GM12874 (cell line): Measurements from ENCODE around the gene ENKUR.

Source experiments
- TF ChIP-seq, protein P1 (sequence below): IDR thresholded peaks from 2 replicates; pipeline ENCODE4 v1.5.1; 2011; ENCODE audit warnings: low read depth, mild to moderate bottlenecking, control low read depth, low read length, moderate library complexity; ENCODE audit not compliant: insufficient read depth

The ENKUR gene

GRCh38 chr10:25057886-25058285 is 41.9 kb upstream of the ENKUR start:
- TF ChIP-seq, protein P1, sequence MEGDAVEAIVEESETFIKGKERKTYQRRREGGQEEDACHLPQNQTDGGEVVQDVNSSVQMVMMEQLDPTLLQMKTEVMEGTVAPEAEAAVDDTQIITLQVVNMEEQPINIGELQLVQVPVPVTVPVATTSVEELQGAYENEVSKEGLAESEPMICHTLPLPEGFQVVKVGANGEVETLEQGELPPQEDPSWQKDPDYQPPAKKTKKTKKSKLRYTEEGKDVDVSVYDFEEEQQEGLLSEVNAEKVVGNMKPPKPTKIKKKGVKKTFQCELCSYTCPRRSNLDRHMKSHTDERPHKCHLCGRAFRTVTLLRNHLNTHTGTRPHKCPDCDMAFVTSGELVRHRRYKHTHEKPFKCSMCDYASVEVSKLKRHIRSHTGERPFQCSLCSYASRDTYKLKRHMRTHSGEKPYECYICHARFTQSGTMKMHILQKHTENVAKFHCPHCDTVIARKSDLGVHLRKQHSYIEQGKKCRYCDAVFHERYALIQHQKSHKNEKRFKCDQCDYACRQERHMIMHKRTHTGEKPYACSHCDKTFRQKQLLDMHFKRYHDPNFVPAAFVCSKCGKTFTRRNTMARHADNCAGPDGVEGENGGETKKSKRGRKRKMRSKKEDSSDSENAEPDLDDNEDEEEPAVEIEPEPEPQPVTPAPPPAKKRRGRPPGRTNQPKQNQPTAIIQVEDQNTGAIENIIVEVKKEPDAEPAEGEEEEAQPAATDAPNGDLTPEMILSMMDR: no peak

GRCh38 chr10:25056726-25057125 is 40.8 kb upstream of the ENKUR start:
- TF ChIP-seq, protein P1: no peak

- TF ChIP-seq, protein P1: no peak
These were observed 36.1 kb upstream of the ENKUR start for GRCh38 chr10:25052012-25052411.

DNA sequence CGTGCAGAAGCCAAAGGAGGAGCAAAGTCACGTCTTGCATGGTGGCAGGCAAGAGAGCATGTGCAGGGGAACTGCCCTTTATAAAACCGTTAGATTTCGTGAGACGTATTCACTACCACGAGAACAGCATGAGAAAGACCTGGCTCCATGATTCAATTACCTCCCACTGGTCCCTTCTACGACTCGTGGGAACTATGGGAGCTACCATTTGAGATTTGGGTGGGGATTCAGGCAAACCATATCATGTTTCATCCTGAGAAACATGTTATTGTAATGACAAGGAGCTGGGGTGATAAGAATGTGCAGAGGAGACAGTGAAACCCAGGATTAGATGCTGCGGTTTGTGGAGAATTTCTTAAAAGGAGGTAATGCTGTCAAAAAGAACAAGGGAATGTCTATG is 34.4 kb upstream of the ENKUR start:
- TF ChIP-seq, protein P1: no peak

DNA sequence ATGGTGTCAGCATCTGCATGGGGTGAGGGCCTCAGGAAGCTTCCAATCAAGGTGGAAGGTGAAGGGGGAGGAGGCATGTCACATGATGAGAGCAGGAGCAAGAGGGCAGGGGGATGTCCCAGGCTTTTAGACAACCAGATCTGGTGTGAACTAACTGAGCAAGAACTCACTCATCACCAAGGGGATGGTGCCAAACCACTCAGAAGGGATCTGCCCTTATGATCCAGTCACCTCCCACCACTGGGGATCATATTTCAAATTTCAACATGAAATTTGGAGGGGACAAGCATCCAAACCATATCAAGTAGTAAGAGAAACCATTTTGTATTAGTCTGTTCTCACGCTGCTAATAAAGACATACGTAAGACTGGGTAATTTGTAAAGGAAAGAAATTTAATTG is 34.0 kb upstream of the ENKUR start:
- TF ChIP-seq, protein P1: no peak

- TF ChIP-seq, protein P1: no peak
These were observed 32.5 kb upstream of the ENKUR start for GRCh38 chr10:25048450-25048849.

DNA sequence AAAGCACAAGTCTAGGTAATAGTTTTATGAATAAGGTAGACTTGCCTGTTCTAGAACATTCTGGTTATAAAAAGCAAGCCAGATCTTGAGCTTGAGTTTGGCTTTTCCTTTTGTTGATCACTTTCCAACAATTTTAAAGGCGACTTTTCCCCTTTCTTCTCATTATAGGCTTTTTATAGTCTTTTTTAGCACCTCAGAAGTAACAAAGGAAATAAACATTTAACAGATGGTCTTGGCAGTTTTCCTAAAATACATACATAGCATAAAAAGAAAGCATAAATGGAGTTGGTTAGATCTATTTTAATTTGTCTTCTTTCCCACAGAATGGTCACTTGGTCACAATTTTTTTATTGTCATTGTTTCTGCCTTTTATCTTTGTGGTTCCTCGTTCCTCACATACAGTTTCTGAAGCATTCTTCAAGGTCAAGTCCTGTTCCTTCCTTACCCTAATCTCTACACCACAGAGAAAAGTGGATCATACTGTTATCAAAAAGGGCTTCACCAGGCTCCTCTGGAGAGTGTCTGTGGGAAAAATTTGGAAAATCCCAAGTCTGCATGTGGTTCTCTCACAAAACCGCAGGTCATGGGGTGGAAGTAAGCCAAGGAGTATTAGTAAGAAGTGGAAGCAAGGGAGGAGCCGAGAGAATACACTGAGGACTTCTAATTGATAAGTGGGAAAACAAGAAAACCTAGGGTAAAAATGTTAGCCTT is 31.8 kb upstream of the ENKUR start:
- TF ChIP-seq, protein P1: no peak
